Esophagus squamous epithelium (tissue), 4 donors: ENCODE results near the gene RBM33.

Experiments used
- POLR2A ChIP-seq, 4 donors: fragments of 450-650 bp; IDR thresholded peaks; one replicate each; pipeline ENCODE4 v1.6.1; 2017; ENCODE audit warnings: antibody characterized with exemption in 4 of 4, mild to moderate bottlenecking in 4 of 4, moderate library complexity in 3 of 4
- TF ChIP-seq, protein P1 (sequence below), 6 experiments: fragments of 450-650 bp in 4 of 6; fragments of 200-600 bp in 2 of 6; sonication (generic) in 2 of 6; IDR thresholded peaks; one replicate each; pipeline ENCODE4 v1.5.1; 2016 to 2019; ENCODE audit warnings: antibody characterized with exemption in 6 of 6, mild to moderate bottlenecking in 4 of 6, moderate library complexity in 4 of 6

DNA sequence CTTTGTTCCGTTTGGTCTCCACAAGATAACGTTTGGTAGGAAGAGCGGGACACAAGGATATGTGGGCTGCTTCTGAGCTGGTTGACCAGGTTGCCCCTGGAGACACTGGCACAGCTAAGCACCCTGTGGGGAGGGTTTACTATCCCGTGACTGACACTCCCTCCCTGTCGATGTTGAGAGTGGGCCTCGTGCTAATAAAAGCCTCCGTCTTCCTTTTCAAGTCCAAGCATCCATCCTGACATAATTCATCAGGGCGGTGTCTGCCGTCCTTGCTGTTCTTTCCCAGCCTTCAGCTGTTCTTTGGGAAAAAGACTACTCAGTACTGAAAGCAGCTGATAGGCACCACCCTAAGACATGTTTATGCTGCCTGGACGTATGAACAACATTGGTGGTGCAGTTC lies 118.2 kb downstream of the RBM33 start:
- TF ChIP-seq, protein P1, sequence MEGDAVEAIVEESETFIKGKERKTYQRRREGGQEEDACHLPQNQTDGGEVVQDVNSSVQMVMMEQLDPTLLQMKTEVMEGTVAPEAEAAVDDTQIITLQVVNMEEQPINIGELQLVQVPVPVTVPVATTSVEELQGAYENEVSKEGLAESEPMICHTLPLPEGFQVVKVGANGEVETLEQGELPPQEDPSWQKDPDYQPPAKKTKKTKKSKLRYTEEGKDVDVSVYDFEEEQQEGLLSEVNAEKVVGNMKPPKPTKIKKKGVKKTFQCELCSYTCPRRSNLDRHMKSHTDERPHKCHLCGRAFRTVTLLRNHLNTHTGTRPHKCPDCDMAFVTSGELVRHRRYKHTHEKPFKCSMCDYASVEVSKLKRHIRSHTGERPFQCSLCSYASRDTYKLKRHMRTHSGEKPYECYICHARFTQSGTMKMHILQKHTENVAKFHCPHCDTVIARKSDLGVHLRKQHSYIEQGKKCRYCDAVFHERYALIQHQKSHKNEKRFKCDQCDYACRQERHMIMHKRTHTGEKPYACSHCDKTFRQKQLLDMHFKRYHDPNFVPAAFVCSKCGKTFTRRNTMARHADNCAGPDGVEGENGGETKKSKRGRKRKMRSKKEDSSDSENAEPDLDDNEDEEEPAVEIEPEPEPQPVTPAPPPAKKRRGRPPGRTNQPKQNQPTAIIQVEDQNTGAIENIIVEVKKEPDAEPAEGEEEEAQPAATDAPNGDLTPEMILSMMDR (IDR thresholded peaks at IDR 0.05), result no peak
- no peak for TF ChIP-seq POLR2A (IDR thresholded peaks at IDR 0.05)
